Left forelimb (tissue), 1 donor: ENCODE measurements around the gene MYO9B.
"Not testable (repeated sequence)": the region's sequence is repeated elsewhere in the genome, so short reads cannot be mapped to it uniquely, and the experiment has no call there.

ENCODE experiments used
- DNase-seq: peaks from one replicate; pipeline ENCODE4 v3.0.0-alpha.2; 2018; ENCODE audit warnings: low spot score

MYO9B gene

DNA sequence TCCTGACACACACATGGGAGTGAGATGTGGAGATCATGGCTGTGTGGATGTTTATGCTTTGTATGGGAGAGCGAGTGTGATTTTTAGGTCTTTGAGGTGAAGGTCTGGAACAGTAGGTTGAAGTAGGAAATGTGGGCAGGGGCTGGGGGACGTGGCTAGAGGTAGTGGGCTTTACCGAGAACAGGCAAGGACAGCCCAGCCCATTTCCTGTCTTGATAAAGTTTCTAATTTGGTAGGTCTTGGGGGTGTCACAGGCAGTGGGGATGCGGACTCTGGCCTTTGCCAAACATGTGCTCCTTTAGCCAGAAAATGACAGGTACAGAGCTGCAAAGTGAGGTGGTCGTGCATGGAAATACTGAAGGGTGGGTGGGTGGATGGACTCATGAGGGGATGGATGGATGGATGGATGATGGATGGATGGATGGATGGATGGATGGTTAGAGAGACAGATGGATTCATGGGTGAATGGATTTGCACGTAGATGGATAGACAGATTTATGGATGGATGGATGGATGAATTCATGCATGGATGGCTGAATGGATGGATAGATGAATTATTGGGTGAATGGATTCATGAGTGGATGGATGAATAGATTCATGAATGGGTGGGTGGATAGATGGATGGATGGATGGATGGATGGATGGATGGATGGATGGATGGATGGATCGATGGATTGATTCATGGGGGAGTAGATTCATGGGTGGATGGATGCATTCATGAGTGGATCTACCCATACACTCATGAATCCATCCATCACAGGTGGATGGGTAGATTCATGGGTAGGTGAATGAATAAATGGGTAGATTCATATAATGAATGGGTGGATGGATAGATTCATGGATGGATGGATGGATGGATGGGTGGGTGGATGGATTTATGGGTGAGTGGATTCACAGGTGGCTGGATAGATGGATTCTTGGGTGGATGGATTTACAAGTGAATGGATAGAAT, 70.2 kb downstream of the MYO9B start:
- DNase-seq: no peak

DNA sequence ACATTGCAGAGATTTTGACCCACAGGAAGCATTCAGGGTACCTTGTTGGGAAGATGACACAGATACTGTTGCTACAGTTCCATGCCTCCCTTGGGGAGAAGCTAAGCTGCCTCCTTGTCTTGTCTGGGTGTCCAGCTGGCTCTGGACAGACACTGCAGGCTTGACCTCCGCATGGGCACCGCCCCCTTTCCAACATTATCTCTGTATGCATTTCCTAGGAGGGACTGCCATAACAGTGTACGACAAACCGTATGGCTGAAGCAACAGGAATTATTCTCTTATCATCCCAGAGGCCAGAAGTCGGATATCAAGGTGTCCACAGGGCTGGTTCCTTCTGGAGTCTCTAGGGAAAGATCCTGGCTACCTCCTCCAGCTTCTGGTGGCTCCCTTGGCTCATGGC, 72.6 kb downstream of the MYO9B start:
- no peak for DNase-seq

- no peak for DNase-seq
Observed at GRCh38 chr19:17149393-17150135, 74.0 kb downstream of the MYO9B start.

DNA sequence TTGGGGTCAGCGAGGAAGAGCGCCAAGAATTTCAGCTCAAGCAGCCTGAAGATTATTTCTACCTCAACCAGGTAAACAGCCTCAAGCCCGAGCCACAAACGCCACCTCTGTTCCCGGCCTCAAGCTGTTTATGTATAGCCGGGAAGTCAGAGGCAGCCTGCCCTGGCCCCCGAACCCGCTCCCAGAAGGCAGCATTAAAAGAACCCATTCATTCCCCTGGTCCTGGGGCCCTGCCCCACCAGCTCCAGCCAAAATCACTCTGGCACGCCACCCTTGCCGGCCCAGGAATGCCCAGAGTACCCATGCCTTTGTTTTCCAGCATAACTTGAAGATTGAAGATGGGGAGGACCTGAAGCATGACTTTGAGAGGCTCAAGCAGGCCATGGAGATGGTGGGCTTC, 78.4 kb downstream of the MYO9B start:
- no peak for DNase-seq

DNA sequence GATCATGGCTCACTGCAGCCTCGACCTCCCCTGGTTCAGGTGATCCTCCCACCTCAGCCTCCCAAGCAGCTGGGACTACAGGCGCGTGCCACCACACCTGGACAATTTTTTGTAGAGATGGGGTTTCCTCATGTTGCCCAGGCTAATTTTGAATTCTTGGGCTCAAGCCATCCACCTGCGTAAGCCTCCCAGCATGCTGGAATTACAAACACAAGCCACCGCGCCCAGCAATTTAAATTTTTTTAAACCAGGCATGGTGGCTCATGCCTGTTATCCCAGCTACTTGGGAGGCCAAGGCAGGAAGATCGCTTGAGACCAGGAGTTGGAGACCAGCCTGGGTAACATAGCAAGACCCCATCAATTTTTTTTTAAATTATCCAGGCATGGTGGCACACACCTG, 79.7 kb downstream of the MYO9B start:
- DNase-seq: no peak

- DNase-seq: no peak
Observed at GRCh38 chr19:17156296-17156946, 80.8 kb downstream of the MYO9B start.

DNA sequence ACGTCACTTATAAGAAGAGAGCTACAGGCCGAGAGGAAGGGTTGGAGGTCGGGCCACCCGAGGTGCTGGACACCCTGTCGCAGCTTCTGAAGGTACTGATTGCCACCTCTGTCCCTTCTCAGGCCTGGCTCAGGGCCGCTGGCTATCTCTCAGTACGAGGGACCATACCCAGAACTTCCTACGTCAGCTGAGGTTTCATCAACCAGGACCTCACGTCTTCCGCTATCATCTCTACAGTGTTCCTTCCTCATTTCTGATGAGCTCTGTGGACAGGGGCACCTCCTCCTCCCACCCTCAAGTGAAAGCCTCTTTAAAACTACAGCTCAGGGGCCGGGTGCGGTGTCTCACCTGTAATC, 81.3 kb downstream of the MYO9B start:
- no peak for DNase-seq

DNA sequence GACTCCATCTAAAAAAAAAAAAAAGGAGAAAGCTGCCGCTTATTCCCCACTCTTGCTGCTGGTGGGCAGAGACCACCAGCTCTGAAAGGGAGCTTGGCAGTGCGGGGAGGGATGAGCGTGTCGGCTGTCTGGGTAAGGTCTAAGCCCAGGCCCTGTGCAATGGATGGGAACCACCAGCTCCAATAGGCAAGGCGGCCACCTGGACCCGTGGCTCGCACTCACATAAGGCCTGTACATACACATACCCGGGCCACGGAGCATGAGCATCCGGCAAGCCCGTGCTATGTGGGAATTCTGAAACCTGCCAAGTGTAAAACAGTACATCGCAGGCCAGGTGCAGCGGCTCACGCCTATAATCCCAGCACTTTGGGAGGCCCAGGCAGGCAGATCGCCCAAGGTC, 83.0 kb downstream of the MYO9B start:
- no peak for DNase-seq

GRCh38 chr19:17159466-17160393, 84.2 kb downstream of the MYO9B start:
- DNase-seq: no peak

- DNase-seq: no peak
Observed at GRCh38 chr19:17160908-17161307, 85.3 kb downstream of the MYO9B start.

DNA sequence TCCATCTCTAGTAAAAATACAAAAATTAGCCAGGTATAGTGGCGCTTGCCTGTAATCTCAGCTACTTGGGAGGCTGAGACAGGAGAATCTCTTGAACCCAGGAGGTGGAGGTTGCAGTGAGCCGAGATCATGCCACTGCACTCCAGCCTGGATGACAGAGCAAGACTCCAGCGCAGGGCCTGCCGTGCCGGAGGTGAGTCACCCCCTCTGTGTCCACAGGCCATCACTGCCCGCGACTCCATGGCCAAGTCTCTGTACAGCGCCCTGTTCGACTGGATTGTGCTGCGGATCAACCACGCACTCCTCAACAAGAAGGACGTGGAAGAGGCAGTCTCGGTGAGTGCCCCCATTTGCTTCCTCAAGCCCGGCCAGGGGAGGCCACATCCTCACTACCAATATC, 86.6 kb downstream of the MYO9B start:
- not testable (repeated sequence) for DNase-seq

- no peak for DNase-seq
Observed at GRCh38 chr19:17162580-17162979, 87.0 kb downstream of the MYO9B start.

DNA sequence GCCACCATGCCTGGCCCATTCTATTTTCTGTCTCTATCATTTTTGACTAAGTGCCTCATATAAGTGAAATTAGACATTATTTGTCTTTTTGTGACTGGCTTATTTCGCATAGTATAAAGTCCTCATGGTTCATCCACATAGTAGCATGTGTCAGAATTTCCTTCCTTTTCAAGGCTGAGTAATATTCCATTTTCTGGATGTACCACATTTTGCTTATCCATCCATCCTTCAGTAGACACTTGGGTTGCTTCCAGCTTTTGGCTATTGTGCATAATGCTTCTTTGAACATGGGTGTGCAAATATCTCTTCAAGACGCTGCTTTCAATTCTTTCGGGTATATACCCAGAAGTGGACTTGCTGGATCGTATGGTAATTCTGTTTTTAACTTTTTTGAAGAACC, 88.1 kb downstream of the MYO9B start:
- DNase-seq: no peak

DNA sequence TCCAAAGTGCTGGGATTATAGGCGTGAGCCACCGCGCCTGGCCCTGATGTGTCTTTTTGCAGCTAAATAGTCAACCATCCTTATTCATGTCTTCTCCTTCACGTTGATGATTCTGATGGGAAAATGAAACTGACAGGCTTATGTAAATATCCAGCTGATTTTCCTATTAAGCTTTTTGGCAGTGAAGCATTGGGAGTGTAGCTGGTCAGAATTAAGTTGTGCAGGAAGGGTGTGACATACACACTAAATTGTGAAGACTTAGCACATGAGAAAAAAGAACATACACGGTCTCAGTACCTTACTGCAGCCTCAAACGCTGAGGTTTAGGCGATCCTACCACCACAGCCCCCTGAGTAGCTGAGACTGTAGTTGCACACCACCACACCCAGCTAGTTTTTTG, 89.1 kb downstream of the MYO9B start:
- no peak for DNase-seq

- DNase-seq: no peak
Observed at GRCh38 chr19:17165715-17166114, 90.1 kb downstream of the MYO9B start.

- DNase-seq: no peak
Observed at GRCh38 chr19:17170538-17171297, 95.1 kb downstream of the MYO9B start.

DNA sequence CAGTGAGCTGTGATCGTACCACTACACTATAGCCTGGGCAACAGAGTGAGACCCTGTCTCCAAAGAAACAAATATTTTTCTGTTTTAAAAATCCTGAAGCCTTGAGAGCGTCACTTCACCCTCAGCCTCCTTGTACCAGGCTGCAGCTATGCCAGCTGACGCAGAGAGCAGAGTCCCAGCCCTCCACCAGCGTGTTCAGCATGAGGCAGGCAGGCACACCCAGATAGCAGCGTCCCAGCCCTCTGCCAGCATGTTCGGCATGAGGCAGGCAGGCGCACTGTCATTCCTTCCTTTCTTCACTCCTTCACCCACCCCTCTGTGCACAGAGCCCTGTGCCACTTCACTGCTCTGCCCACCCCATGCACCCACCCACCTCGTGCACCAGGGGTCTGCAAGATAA, 96.3 kb downstream of the MYO9B start:
- no peak for DNase-seq

DNA sequence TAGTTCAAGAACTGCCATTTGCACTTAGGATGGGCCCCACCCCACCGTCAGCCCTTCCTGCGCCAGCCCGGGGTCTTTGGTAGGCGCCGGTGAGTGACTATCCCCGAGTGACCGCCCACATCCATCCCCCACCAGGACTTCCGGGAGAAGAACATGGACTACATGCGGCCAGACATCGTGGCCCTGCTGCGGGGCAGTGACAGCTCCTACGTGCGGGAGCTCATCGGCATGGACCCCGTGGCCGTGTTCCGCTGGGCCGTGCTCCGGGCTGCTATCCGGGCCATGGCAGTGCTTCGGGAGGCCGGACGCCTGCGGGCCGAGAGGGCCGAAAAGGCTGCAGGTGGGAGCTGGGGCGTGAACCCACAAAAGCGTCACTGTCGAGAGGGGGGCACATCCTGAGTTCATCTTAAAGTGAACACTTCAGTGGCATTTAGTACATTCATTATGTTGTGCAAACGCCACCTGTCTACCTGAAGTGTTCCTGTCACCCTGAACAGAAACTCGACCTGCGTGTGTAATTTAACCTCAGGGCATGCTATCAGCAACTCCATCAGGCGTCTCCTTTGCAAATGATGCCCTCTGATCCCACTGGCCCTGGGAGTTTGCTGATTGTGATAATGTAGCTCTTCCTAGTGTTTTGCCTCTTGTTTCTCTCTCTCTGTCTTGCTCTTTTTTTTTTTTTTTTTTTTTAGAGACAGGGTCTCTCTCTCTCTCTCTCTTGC, 97.2 kb downstream of the MYO9B start:
- no peak for DNase-seq

GRCh38 chr19:17178291-17178690, 102.7 kb downstream of the MYO9B start:
- DNase-seq: no peak

DNA sequence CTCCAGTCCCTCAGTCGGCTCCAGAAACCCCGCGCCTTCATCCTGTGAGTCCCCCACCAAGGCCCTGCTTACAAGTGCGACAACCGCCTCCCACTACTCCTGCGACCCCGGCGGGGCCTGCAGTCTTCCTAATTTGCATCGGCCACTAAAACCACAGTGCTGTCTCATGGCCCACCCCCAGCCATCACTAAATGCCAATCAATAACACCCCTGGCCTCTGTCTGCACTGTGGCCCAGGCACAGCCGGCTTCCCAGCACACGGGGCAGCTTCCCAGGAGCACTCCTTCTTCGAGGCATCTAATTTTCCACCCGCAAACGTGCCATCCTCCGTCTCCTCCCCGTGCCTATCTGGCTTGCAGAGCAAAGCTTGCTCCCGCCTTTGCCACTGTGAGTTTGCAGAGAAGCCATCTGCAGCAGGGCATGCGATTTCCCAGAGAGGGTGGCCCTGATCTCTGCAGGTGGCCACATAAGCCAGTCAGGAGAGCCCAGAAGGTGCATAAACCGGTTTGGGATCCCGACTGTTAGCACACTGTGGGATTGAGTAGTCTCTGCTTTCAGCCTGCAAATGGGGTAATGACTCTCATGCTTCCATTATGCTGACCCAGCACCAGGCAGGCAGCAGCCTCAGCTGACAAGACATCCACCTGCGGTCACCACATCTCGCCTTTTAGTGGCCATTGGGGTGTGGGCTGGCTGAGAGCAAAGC, 105.6 kb downstream of the MYO9B start:
- no peak for DNase-seq
